NCI-H2196 treated with DMSO at 0.1 percent for 48 hours (cell line): ENCODE results near the gene TCOF1.
A peak's percentile ranks its signal among the peaks of the same experiment; 100 is the strongest.
"Not testable (repeated sequence)": the region's sequence is repeated elsewhere in the genome, so short reads cannot be mapped to it uniquely, and the experiment has no call there.

Source experiments
- DNase-seq: peaks from one replicate; lab custom pipeline; 2025; ENCODE audit not compliant: unreplicated experiment; lab: John Stamatoyannopoulos, UW

Gene TCOF1

GRCh38 chr5:150422758-150423157 is 65.3 kb downstream of the TCOF1 start:
- no peak for DNase-seq

- not testable (repeated sequence) for DNase-seq
These were observed 68.7 kb downstream of the TCOF1 start for GRCh38 chr5:150426165-150426564.

- DNase-seq = no peak
These were observed 70.8 kb downstream of the TCOF1 start for GRCh38 chr5:150428106-150428876.

GRCh38 chr5:150428978-150429377 is 71.5 kb downstream of the TCOF1 start:
- DNase-seq = no peak

GRCh38 chr5:150429410-150429873 is 71.9 kb downstream of the TCOF1 start:
- DNase-seq = no peak

- DNase-seq = no peak
These were observed 73.6 kb downstream of the TCOF1 start for GRCh38 chr5:150431048-150431447.

- DNase-seq = no peak
These were observed 74.1 kb downstream of the TCOF1 start for GRCh38 chr5:150431574-150431973.

GRCh38 chr5:150434464-150434863 is 77.0 kb downstream of the TCOF1 start:
- DNase-seq = no peak

- peak; percentile 65 for DNase-seq
These were observed 78.7 kb downstream of the TCOF1 start for GRCh38 chr5:150436141-150436680.

GRCh38 chr5:150438873-150439546 is 81.5 kb downstream of the TCOF1 start:
- no peak for DNase-seq

GRCh38 chr5:150440948-150441812 is 83.7 kb downstream of the TCOF1 start:
- DNase-seq = no peak

- no peak for DNase-seq
These were observed 84.6 kb downstream of the TCOF1 start for GRCh38 chr5:150441813-150442698.

- no peak for DNase-seq
These were observed 85.2 kb downstream of the TCOF1 start for GRCh38 chr5:150442699-150443080.

GRCh38 chr5:150443242-150444075 is 86.0 kb downstream of the TCOF1 start:
- DNase-seq = no peak

- no peak for DNase-seq
These were observed 87.3 kb downstream of the TCOF1 start for GRCh38 chr5:150444770-150445169.

GRCh38 chr5:150446088-150446487 is 88.6 kb downstream of the TCOF1 start:
- DNase-seq = no peak

- no peak for DNase-seq
These were observed 89.1 kb downstream of the TCOF1 start for GRCh38 chr5:150446583-150446982.

GRCh38 chr5:150447188-150447587 is 89.7 kb downstream of the TCOF1 start:
- no peak for DNase-seq

GRCh38 chr5:150448334-150448733 is 90.8 kb downstream of the TCOF1 start:
- no peak for DNase-seq
